ENCODE measurements around the gene PFDN1.

- TF ChIP-seq POLR2A (IDR thresholded peaks at IDR 0.05) (no peak), CTCF (IDR thresholded peaks at IDR 0.05) (no peak), POLR2AphosphoS5 (IDR thresholded peaks at IDR 0.05) (no peak)
Observed at GRCh38 chr5:140267201-140267540, 35.7 kb downstream of the PFDN1 start.
